ENCODE results near the gene SNX30.

The SNX30 gene

DNA sequence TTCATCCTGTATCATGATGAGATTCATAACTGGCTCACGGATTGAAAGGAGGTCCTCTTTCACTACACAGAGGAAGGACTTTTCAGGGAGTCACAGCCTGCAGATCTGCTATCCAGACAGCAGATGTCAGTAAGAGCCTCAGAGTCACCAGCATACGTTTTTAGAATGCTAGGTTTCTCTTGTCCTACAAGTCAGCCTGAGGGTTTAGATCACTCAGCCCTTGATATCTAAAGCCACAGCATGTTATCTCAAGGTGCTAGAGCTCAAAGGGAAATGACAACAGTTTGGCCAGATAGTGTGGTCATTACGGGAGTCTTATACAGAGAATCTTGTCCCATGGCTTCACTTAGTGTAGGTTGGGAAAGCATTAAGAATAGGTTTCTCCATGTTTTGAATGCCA lies 171.0 kb downstream of the SNX30 start:
- TF ChIP-seq RAD21 (IDR thresholded peaks at IDR 0.05; ENCODE audit: low read depth) = peak; percentile 68
- no peak for TF ChIP-seq TCF12 (IDR thresholded peaks at IDR 0.05; ENCODE audit: low read depth)
- TF ChIP-seq YY1 (IDR thresholded peaks at IDR 0.05; ENCODE audit: low read depth) = no peak
- no peak for TF ChIP-seq USF1 (IDR thresholded peaks at IDR 0.05)

Data from Ishikawa (cell line).